NCI-H1048 (cell line): ENCODE results near the gene DRD4.

Experiments used
- DNase-seq: peaks from one replicate; lab custom pipeline; 2025; lab: John Stamatoyannopoulos, UW

DRD4 gene

DNA sequence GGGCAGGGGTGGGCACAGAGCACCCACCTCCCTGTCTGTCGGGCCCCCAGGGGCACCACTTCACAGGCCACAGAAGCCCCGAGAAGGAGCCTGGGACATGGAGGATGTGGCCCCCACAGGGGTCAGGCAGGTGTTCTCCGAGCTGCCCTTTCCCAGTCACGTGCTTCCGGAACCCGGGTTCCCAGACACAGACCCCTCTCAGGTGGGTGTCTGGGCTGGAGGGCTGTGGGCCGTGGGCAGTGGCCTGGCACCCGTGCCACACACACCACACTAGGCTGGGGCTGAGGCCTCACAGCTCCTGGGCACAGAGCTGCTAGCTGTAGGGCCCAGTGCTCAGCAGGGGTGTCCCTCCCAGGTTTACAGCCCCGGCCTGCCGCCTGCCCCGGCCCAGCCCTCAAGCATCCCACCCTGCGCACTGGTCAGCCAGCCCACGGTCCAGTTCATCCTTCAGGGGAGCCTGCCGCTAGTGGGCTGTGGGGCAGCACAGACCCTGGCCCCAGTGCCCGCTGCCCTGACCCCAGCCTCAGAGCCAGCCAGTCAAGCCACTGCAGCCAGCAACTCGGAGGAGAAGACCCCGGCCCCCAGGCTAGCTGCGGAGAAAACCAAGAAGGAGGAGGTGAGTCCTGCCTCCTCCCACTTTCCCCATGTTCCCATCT, 26.8 kb upstream of the DRD4 start:
- no peak for DNase-seq

GRCh38 chr11:611001-611996, 25.8 kb upstream of the DRD4 start:
- DNase-seq = no peak

DNA sequence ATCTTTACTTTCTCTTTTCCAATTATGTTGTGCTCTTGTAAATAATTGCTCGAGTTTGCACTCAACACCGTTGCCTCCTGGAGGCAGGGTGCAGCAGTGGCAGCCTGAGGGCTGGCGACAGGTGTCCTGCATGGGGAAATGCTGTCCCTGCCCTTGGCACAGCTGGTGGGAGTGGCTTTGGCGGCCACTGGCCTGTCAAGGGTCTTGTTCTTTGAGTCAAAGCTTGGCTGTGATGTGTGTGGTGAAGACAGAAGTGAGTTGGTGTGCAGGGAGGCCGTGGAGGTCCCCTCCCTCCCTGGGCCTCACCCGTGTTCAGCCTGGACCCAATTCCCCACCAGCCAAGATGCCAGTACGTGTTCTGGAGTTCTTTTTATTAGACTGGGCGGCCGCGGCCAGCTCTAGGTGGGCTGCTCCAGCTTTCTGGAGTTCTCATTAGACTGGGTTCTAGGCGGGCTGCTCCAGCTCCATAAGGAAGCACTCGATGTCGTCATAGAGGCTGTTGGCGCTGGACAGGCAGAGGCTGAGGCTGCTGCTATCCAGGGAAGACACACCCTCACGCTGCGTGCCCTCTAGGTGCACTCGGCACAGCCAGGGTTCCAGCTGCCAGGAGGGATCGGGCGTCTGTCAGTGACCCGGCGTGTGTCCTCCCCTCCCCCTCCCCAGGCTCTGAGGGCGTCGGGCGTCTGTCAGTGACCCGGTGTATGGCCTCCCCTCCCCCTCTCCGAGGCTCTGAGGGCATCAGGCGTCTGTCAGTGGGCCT, 24.7 kb upstream of the DRD4 start:
- no peak for DNase-seq

DNA sequence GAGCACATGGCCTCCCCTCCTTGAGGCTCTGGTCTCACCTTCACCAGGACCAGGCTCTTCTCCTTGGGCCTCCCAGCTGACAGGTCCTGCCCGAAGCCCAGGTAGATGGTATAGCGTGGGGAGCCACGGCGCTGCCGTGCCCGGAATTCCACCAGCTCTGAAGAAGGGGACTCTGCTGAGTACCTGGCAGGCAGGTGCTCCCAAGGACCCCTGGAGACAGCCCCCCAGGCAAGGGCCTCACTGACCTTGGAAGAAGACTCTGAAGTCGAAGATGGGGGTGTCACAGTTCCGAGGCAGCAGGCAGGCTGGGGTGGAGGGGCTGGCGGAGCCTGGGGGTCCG, 24.1 kb upstream of the DRD4 start:
- no peak for DNase-seq

DNA sequence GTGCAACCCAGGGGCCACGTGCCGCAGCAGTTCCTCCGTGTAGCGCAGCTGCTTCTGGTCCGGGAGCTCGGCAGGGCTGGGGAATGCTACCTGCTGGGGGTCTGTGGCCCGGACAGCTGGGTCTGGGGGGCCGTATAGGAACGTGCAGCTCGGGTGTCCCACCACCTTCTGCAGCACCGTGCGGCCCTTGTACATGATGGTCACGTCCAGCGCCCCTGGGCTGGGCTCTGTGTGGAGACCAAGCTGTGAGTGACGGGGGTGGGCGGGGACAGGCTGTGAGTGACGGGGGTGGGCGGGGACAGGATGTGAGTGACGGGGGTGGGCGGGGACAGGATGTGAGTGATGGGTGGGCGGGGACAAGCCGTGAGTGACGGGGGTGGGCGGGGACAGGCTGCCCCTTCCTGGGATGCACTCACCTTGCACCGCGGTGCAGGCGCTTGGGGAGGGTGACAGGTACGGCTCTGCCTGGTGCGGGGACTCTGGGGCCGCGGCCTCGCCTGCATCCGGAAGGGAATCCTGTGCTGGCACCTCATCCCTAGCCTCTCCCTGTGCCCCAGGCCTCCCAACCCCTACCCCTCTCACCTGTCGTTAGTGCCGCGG, 23.6 kb upstream of the DRD4 start:
- DNase-seq = peak; percentile 60

GRCh38 chr11:614021-614622, 22.9 kb upstream of the DRD4 start:
- no peak for DNase-seq

DNA sequence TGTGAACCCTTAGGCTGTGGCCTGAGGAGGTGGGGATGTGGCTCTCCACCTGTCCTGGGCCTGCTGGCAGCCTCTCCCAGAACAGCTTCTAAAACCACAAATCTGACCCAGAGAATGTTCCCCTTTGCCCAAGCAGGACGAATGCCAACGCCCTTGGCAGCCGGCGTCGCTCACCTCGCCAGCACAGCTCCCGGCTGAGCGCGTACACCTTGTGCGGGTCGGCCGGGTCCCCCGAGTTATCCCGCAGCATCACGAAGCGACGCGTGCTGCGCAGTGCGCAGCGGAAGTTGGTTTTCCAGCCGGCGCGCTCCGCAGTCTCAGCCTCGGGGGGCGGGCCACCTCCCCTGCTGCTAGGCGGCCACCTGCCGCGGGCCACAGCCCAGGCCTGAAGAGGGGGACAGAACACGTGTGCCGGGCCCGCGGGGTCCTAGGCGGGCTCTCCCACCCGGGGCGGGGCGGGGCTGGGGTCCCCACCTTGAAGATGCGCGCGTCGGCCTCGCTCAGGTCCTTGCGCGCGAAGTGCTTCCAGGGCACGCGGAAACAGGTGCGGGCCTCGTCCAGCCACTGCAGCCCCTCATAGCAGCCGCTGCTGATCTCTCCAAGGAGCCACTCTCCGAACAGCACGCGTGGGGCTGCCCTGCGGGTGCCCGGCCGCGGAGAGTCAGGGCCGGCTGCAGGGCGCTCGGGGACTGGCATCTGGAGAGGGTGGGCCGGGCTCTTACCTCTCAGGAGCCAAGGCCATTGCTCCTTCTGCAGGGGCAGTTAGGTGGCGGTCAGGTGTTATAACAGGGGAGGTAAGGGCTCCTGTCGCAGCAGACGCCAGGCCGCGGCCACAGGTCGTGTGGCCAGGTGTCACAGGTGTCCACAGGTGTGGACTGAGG, 22.2 kb upstream of the DRD4 start:
- DNase-seq = no peak

DNA sequence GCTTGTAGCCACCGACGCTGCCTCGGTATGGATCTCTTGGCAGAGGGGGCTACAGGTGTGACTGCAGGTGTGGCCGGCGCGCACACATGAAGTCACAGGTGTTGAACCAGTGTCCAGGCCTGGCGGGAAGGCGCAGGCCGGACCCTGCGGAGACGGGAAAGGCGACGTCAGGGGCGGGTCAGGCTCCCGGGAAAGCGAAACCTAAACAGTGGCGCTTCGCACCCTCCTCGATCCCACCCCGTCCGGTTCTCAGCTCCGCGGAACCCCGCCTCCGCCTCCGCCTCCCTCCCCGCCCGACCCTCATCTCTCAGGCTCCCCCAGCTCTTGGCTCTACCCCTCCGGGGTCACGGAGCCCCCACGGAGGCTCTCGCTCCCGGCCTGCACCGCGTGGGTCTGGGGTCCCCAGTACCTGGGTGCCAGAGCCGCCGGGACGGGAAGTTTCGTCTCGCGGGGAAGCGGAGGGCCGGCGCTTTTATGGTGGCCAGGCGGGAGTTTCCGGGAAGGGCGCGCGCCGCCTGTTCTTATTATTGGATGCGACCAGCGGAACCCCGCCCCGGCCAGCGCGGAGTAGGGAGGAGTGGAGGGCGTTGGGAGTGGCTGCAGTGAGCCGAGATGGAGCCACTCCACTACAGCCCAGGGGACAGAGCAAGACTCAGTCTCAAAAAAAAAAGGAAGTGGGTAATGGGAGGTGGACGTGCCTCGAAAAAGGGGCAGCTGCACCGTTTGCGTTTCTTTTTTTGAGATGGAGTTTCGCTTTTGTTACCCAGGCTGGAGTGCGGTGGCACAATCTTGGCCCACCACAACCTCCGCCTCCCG, 21.4 kb upstream of the DRD4 start, which contains the start of gene IRF7:
TSS of gene IRF7 (minus strand) at position 447 of the 816 bp plus-strand sequence. CDS start 586 bp downstream, outside the sequence.
- DNase-seq = peak; percentile 84

DNA sequence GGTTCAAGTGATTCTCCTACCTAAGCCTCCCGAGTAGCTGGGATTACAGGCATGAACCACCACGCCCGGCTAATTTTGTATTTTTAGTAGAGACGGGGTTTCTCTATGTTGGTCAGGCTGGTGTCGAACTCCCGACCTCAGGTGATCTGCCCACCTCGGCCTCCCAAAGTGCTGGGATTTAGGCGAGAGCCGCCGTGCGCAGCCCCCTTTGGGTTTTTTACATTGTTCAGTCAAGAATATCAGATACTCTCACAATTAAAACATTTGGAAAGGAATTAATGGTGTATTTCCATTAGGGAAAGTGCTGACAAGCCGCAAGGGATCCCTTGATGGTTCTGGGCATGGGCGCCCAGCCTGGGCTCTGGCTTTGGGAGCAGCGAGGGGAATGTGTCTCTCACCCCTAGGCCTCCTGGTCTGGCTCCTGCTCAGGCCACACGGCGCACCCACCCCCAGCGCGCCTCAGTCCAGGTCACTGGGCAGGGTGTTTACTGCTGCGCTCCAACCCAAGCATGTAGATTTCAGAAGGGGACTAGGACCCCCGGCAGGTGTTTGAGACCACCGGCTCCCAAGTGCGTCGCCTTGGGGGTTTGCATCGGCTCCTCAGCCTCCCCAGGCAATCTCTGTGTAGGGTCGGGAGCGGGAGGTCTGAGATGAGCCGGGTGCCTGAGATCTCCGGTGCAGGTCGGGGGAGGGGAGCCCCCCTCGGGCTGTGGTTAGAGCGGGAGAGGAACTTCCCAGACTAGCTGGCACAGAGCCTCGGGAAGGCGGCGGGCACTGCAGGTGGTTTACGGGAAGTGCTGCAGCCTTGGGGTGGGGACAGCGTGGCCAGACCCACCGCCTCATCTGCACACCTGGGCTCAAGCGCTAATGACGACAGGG, 20.5 kb upstream of the DRD4 start:
- DNase-seq = no peak

- DNase-seq = no peak
Observed at GRCh38 chr11:617199-617911, 19.7 kb upstream of the DRD4 start.

- DNase-seq = no peak
Observed at GRCh38 chr11:617912-618682, 19.0 kb upstream of the DRD4 start.

DNA sequence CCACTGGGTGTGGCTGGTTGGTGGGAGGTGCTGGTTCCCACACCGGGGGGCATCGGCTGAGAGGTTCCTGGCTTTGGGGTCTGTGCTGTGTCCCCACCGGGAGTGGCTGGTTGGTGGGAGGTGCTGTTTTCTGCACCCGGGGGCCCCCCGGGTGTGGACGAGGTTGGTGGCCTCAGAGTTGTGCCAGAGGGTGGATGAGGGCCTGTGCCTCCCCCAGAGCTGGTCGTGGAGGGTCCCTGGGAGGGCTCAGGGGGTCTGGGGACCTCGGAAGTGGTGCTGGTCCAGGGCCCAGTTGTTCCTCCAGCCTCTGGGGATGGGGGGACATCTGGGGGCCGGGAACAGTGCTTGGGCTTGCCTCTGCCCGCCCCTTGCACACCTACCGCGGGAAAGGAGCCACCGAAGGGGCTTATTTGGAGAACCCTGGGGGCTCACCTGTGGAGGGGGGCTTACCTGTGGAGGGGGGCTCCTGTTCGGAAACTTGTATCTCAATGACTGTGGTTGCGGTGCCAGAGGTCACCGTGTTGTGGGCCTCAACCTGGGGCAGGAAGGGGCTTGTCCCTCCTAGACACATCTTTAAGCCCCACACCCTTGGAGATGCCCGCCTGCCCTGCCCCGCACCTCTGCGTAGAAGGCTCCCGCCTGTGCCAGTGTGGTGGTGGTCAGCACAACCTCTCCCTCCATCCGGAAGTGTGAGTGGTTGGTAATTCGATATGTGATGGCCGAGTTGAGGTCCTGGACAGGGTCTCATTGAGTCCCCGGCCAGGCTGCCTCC, 18.0 kb upstream of the DRD4 start:
- DNase-seq = no peak

DNA sequence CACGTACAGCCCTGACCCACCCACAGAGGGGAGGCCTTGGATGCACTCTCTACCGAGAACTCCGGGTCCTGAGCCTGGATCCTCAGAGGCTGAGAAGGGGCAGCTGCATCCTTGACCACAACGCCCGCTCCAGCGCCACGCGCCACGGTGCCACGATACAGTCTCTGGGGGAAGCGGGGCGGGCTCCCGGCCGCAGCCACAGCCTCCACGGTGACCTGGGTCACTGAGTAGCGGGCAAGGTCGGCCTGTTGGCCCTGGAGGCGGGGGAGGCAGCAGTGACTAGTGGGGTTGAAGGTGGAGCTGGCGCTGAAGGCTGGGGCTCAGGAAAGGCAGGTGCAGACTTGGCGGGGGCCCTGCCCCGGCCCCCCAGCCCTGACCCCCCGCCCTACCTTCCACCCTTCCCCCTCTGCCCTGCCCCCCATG, 17.4 kb upstream of the DRD4 start:
- no peak for DNase-seq

- DNase-seq = no peak
Observed at GRCh38 chr11:620201-620600, 16.9 kb upstream of the DRD4 start.

DNA sequence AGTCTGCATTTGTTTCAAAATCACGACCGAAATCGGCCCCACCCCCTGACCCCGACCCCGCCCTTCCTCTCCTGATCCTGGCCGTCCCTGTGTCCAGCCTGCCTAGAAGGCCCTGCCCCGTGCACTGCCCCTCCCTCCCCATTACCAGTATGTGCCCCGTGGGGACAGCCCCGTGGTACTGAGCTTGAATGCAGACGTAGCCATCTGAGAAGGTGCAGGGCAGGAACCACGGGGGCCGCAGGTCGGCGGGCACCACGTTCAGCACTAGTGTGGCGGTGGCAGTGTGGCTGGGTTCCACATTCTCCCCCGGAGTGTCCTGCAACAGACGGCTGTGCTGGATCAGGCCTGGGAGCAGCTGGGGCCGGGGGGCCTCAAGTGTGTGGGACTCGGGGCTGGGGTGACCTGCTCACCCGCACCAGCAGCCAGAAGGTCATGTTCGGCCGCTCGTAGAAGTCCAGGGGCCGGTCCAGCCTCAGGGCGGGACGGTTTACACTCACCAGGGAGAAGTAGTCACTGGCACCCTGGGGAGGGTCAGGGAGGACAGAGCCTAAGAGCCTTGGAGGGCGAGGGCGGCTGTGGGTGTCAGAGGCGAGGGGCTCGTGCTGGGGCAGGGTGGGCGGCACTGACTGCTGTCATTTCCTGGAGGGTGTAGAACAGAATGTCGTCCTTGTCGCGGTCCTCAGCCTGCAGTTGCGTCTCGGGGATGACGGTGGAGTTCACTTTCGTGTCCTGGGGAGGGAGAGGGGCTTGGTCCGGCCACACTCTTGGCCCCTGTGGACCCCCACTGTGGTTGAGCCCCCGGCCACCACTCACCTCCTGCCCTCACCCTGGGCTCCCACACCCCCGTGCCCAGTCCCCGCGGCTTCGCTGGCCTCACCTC, 15.9 kb upstream of the DRD4 start:
- DNase-seq = no peak

DNA sequence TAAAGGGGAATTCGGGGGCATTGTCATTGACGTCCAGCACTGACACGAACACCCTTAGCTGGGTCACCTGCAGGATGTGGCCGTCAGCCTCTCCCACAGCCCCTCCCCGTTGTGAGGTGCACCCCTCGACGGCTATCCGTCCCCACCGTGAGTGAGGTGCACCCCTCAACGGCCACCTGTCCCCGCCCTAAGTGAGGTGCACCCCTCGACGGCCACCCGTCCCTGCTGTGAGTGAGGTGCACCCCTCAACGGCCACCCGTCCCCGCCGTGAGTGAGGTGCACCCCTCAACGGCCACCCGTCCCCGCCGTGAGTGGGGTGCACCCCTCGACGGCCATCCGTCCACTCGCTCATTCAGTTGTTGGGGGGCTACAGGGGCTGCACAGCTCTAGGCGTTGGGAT, 15.2 kb upstream of the DRD4 start:
- no peak for DNase-seq
